ENCODE measurements around the gene SVEP1.
A peak's percentile ranks its signal among the peaks of the same experiment; 100 is the strongest.

SVEP1 gene

DNA sequence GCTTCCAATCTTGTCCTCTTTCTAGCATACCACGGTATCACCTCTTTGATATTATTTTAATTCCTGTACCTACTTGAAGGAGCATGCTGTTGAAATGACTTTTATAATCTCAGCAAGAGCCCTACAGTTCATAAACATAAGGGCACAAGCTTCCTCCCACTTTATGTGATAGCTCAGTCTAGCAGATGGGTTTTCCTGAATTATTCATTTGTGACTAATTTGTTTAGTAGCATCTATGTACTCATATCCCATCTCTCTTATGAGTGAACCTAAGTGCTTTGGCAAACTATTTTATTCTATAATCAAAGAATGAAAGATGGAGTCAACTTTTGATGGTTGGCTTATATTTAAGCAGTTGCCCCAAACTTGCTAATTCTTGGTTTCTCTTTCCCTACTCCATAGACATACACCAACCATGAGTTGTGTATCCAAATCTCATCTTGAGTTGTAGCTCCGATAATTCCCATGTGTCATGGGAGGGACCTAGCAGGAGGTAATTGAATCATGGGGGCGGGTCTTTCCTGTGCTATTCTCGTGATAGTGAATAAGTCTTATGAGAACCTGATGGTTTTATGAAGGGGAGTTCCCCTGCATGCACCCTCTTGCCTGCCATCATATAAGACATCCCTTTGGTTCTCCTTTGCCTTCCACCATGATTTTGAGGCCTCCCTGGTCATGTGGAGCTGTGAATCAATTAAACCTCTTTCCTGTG, 259.6 kb downstream of the SVEP1 start:
- H3K36me3 ChIP-seq (ENCODE audit: control insufficient read depth, low read length) = no peaks in the 10 kb centered on the region
- no peak overlapping the region for H3K27ac ChIP-seq (ENCODE audit: low read depth, low read length)

GRCh38 chr9:110317911-110318310, 261.6 kb downstream of the SVEP1 start:
- Histone ChIP-seq H3K79me2 (ENCODE audit: control insufficient read depth, low read length) (no peaks in the 10 kb centered on the region), H3K4me2 (ENCODE audit: low read length) (no peak overlapping the region), H3K27me3 (ENCODE audit: control insufficient read depth, low read length) (peaks cover 4% of the 10 kb centered on the region; the same call in 1 of the 2 replicates), H3F3A (ENCODE audit: control insufficient read depth, insufficient read depth) (no peaks in the 10 kb centered on the region), H3K36me3 (ENCODE audit: control insufficient read depth, low read length) (no peaks in the 10 kb centered on the region), H4K20me1 (ENCODE audit: control insufficient read depth, insufficient read depth, low read depth, low read length) (no peaks in the 10 kb centered on the region), H3K4me3 (ENCODE audit: low read length) (no peak overlapping the region), H3K4me1 (ENCODE audit: control insufficient read depth, low read length) (no peaks in the 10 kb centered on the region), H3K9me3 (ENCODE audit: control insufficient read depth, insufficient read depth, low read length) (no peaks in the 10 kb centered on the region), H3K9me2 (replicated peaks; ENCODE audit: control insufficient read depth, low read length) (no peaks in the 10 kb centered on the region), H3K27ac (ENCODE audit: low read depth, low read length) (no peak overlapping the region)
- no peak for TF ChIP-seq EZH2phosphoT487 (IDR thresholded peaks at IDR 0.05; ENCODE audit: borderline replicate concordance, low read length)
- TF ChIP-seq CTCF (IDR thresholded peaks at IDR 0.05; ENCODE audit: low read depth, low read length, poor library complexity, severe bottlenecking) = no peak

More for the DNA sequence above, 259.6 kb downstream of the SVEP1 start:
- TF ChIP-seq EZH2phosphoT487 (IDR thresholded peaks at IDR 0.05; ENCODE audit: borderline replicate concordance, low read length) (no peak), CTCF (IDR thresholded peaks at IDR 0.05; ENCODE audit: low read depth, low read length, poor library complexity, severe bottlenecking) (no peak)
- Histone ChIP-seq H3K27me3 (ENCODE audit: control insufficient read depth, low read length) (peaks cover 4% of the 10 kb centered on the region; the same call in 1 of the 2 replicates), H3K9me2 (replicated peaks; ENCODE audit: control insufficient read depth, low read length) (no peaks in the 10 kb centered on the region), H3F3A (ENCODE audit: control insufficient read depth, insufficient read depth) (no peaks in the 10 kb centered on the region), H4K20me1 (ENCODE audit: control insufficient read depth, insufficient read depth, low read depth, low read length) (no peaks in the 10 kb centered on the region), H3K79me2 (ENCODE audit: control insufficient read depth, low read length) (no peaks in the 10 kb centered on the region), H3K4me2 (ENCODE audit: low read length) (no peak overlapping the region), H3K4me3 (ENCODE audit: low read length) (no peak overlapping the region), H3K9me3 (ENCODE audit: control insufficient read depth, insufficient read depth, low read length) (no peaks in the 10 kb centered on the region), H3K4me1 (ENCODE audit: control insufficient read depth, low read length) (no peaks in the 10 kb centered on the region)

DNA sequence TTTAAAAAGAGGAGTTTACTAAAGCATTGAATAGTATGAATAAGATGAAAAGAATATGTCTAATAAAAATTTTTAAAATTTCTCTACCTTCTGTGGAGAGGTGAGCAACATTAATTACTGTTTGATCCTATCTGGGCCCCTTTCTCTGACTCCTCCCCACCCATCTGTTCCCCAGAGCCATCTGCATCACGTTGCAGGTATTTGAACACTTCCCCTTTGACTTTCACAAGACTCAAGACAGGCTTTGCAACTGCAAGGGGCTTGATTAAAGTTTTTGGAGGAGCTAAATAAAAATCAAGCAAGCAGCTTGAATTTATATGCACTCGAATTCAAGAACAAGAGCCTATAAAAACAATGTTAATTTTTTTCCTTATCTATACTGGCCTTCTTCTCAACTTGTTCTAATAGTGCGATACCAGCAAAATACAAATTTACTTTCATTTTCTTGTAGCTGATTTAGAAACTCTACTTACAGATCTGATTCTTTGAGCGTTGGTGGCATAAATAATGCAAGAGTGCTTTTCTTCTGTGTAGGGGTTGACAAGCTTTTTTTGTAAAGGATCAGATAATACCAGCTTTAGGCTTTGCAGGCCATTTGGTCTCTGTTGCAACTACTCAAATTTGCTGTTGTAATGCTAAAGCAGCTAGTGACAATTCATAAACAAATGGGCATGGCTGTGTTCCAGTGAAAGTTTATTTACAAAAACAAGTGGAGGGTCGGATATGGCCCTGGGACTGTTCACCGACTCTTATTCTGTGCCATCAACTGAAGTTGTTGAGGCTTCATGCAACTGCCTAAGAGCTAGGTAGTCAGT, 263.1 kb downstream of the SVEP1 start:
- no peaks in the 10 kb centered on the region for H3K36me3 ChIP-seq (ENCODE audit: control insufficient read depth, low read length)
- H3K4me1 ChIP-seq (ENCODE audit: control insufficient read depth, low read length) = no peaks in the 10 kb centered on the region
- no peak for TF ChIP-seq CTCF (IDR thresholded peaks at IDR 0.05; ENCODE audit: low read depth, low read length, poor library complexity, severe bottlenecking)
- no peak for TF ChIP-seq EZH2phosphoT487 (IDR thresholded peaks at IDR 0.05; ENCODE audit: borderline replicate concordance, low read length)
- peaks cover 4% of the 10 kb centered on the region; the same call in 1 of the 2 replicates for H3K27me3 ChIP-seq (ENCODE audit: control insufficient read depth, low read length)
- no peak overlapping the region for H3K27ac ChIP-seq (ENCODE audit: low read depth, low read length)
- H3F3A ChIP-seq (ENCODE audit: control insufficient read depth, insufficient read depth) = no peaks in the 10 kb centered on the region
- no peaks in the 10 kb centered on the region for H3K79me2 ChIP-seq (ENCODE audit: control insufficient read depth, low read length)
- no peaks in the 10 kb centered on the region for H3K9me3 ChIP-seq (ENCODE audit: control insufficient read depth, insufficient read depth, low read length)
- H3K4me2 ChIP-seq (ENCODE audit: low read length) = no peak overlapping the region
- 0 out of 2 replicates have a peak overlapping the region, but pooled peaks have one; percentile 11 for H3K4me3 ChIP-seq (ENCODE audit: low read length)
- H3K9me2 ChIP-seq (replicated peaks; ENCODE audit: control insufficient read depth, low read length) = no peaks in the 10 kb centered on the region
- no peaks in the 10 kb centered on the region for H4K20me1 ChIP-seq (ENCODE audit: control insufficient read depth, insufficient read depth, low read depth, low read length)

Measured in DOHH2 (cell line).